ENCODE measurements around the gene EPHA4. TPM values are rescaled to one million over a fixed set of nuclear protein-coding genes. Genes with fewer than 3 reads are reported as not detected.

Gene EPHA4
- total and polyA plus RNA-seq, 2 experiments from 2014 or later, result 24.4 to 42.2 TPM

- Histone ChIP-seq H3K4me1 (ENCODE audit: insufficient read depth) (peaks cover 34% of the 10 kb centered on the region), H3K27ac (no peak overlapping the region), H3K4me2 (ENCODE audit: unreplicated experiment) (no peak overlapping the region), H3K9ac (no peak overlapping the region), H3K4me3 (no peak overlapping the region), H3K36me3 (ENCODE audit: low read depth) (0 out of 2 replicates have a peak, but pooled peaks cover 6% of the 10 kb centered on the region), H3K27me3 (replicated peaks; ENCODE audit: insufficient read depth) (no peaks in the 10 kb centered on the region), H2AFZ (no peak overlapping the region), H3K9me2 (ENCODE audit: insufficient read depth) (no peaks in the 10 kb centered on the region), H3F3A (ENCODE audit: insufficient read depth) (peaks cover 11% of the 10 kb centered on the region; the same call in 1 of the 2 replicates), H3K9me3 (ENCODE audit: low read depth) (no peaks in the 10 kb centered on the region), H4K20me1 (ENCODE audit: insufficient read depth) (no peaks in the 10 kb centered on the region), H3K79me2 (ENCODE audit: insufficient read depth) (peaks cover 21% of the 10 kb centered on the region; the same call in 1 of the 2 replicates)
- 95 to 96% methylated on average over 4 of the region's 4 CpGs for WGBS, 2 experiments (ENCODE audit: low coverage in 1 of 2, low lambda C conversion rate in 2 of 2, missing lambda C conversion rate in 2 of 2)
- in situ Hi-C loops (cut with MboI), result no loop called here
- no peak for DNase-seq
- TF ChIP-seq EZH2 (IDR thresholded peaks at IDR 0.05; ENCODE audit: insufficient read depth, poor library complexity, severe bottlenecking) (no peak), EZH2phosphoT487 (IDR thresholded peaks at IDR 0.05; ENCODE audit: insufficient read depth, low read depth) (no peak)
Measured at GRCh38 chr2:221495731-221496130, 76.4 kb downstream of the EPHA4 start.

GRCh38 chr2:221494556-221494955, 77.5 kb downstream of the EPHA4 start:
- Histone ChIP-seq H4K20me1 (ENCODE audit: insufficient read depth) (no peaks in the 10 kb centered on the region), H3K9me2 (ENCODE audit: insufficient read depth) (no peaks in the 10 kb centered on the region), H3K79me2 (ENCODE audit: insufficient read depth) (peaks cover 19% of the 10 kb centered on the region; the same call in 1 of the 2 replicates), H3K9ac (no peak overlapping the region), H3F3A (ENCODE audit: insufficient read depth) (peaks cover 11% of the 10 kb centered on the region; the same call in 1 of the 2 replicates), H3K9me3 (ENCODE audit: low read depth) (no peaks in the 10 kb centered on the region), H3K36me3 (ENCODE audit: low read depth) (0 out of 2 replicates have a peak, but pooled peaks cover 6% of the 10 kb centered on the region), H3K27me3 (replicated peaks; ENCODE audit: insufficient read depth) (no peaks in the 10 kb centered on the region), H2AFZ (no peak overlapping the region), H3K27ac (no peak overlapping the region), H3K4me2 (ENCODE audit: unreplicated experiment) (peak overlapping the region; percentile 41), H3K4me3 (no peak overlapping the region), H3K4me1 (ENCODE audit: insufficient read depth) (peaks cover 31% of the 10 kb centered on the region)
- TF ChIP-seq EZH2phosphoT487 (IDR thresholded peaks at IDR 0.05; ENCODE audit: insufficient read depth, low read depth), result no peak
- no peak for TF ChIP-seq EZH2 (IDR thresholded peaks at IDR 0.05; ENCODE audit: insufficient read depth, poor library complexity, severe bottlenecking)
- WGBS, 2 experiments (ENCODE audit: low coverage in 1 of 2, low lambda C conversion rate in 2 of 2, missing lambda C conversion rate in 2 of 2), result 96 to 98% methylated on average over 3 of the region's 3 CpGs
- in situ Hi-C loops (cut with MboI), result no loop called here
- peak; percentile 8 for DNase-seq

- no peak for TF ChIP-seq EZH2phosphoT487 (IDR thresholded peaks at IDR 0.05; ENCODE audit: insufficient read depth, low read depth)
- TF ChIP-seq EZH2 (IDR thresholded peaks at IDR 0.05; ENCODE audit: insufficient read depth, poor library complexity, severe bottlenecking), result no peak
- Histone ChIP-seq H3K4me2 (ENCODE audit: unreplicated experiment) (peak overlapping the region; percentile 66), H3K4me1 (ENCODE audit: insufficient read depth) (peaks cover 31% of the 10 kb centered on the region), H3K27me3 (replicated peaks; ENCODE audit: insufficient read depth) (no peaks in the 10 kb centered on the region), H3K9ac (no peak overlapping the region), H3K27ac (peak overlapping the region; percentile 51; the same call in 1 of the 2 replicates), H3K9me2 (ENCODE audit: insufficient read depth) (no peaks in the 10 kb centered on the region), H3K4me3 (0 out of 2 replicates have a peak overlapping the region, but pooled peaks have one; percentile 16), H3F3A (ENCODE audit: insufficient read depth) (peaks cover 11% of the 10 kb centered on the region; the same call in 1 of the 2 replicates), H3K9me3 (ENCODE audit: low read depth) (no peaks in the 10 kb centered on the region), H3K79me2 (ENCODE audit: insufficient read depth) (peaks cover 19% of the 10 kb centered on the region; the same call in 1 of the 2 replicates), H2AFZ (no peak overlapping the region), H3K36me3 (ENCODE audit: low read depth) (0 out of 2 replicates have a peak, but pooled peaks cover 6% of the 10 kb centered on the region), H4K20me1 (ENCODE audit: insufficient read depth) (no peaks in the 10 kb centered on the region)
- DNase-seq, result peak; percentile 34
- in situ Hi-C loops (cut with MboI), result no loop called here
- WGBS, 2 experiments (ENCODE audit: low coverage in 1 of 2, low lambda C conversion rate in 2 of 2, missing lambda C conversion rate in 2 of 2), result 13 to 14% methylated on average over 7 of the region's 7 CpGs
Measured at GRCh38 chr2:221493391-221493790, 78.7 kb downstream of the EPHA4 start.

GRCh38 chr2:221492636-221493035, 79.5 kb downstream of the EPHA4 start:
- peaks cover 11% of the 10 kb centered on the region; the same call in 1 of the 2 replicates for H3F3A ChIP-seq (ENCODE audit: insufficient read depth)
- no peak for TF ChIP-seq EZH2 (IDR thresholded peaks at IDR 0.05; ENCODE audit: insufficient read depth, poor library complexity, severe bottlenecking)
- TF ChIP-seq EZH2phosphoT487 (IDR thresholded peaks at IDR 0.05; ENCODE audit: insufficient read depth, low read depth), result no peak
- peak; percentile 79 for DNase-seq
- peak overlapping the region; percentile 66 for H3K4me2 ChIP-seq (ENCODE audit: unreplicated experiment)
- 0 out of 2 replicates have a peak, but pooled peaks cover 6% of the 10 kb centered on the region for H3K36me3 ChIP-seq (ENCODE audit: low read depth)
- in situ Hi-C loops (cut with MboI), result no loop called here
- 17 to 22% methylated on average over 4 of the region's 4 CpGs for whole genome bisulfite sequencing, 2 experiments (ENCODE audit: low coverage in 1 of 2, low lambda C conversion rate in 2 of 2, missing lambda C conversion rate in 2 of 2)
- no peaks in the 10 kb centered on the region for H3K27me3 ChIP-seq (replicated peaks; ENCODE audit: insufficient read depth)
- H3K4me3 ChIP-seq, result peak overlapping the region; percentile 16; the same call in 1 of the 2 replicates
- H3K27ac ChIP-seq, result peak overlapping the region; percentile 51
- H3K9me2 ChIP-seq (ENCODE audit: insufficient read depth), result no peaks in the 10 kb centered on the region
- H2AFZ ChIP-seq, result no peak overlapping the region
- no peaks in the 10 kb centered on the region for H4K20me1 ChIP-seq (ENCODE audit: insufficient read depth)
- no peaks in the 10 kb centered on the region for H3K9me3 ChIP-seq (ENCODE audit: low read depth)
- peaks cover 19% of the 10 kb centered on the region; the same call in 1 of the 2 replicates for H3K79me2 ChIP-seq (ENCODE audit: insufficient read depth)
- H3K9ac ChIP-seq, result no peak overlapping the region
- peaks cover 31% of the 10 kb centered on the region for H3K4me1 ChIP-seq (ENCODE audit: insufficient read depth)

All from GM23248 (cell line).